HepG2 (cell line): ENCODE data around the gene ZNF451. TPM values are rescaled to one million over a fixed set of nuclear protein-coding genes. Genes with fewer than 3 reads are reported as not detected.

Experiments
- FOXC1 ChIP-seq: sonication (generic); formaldehyde crosslinking; IDR thresholded peaks from 2 replicates; pipeline ENCODE4 v1.8.0; 2022; ENCODE audit warnings: mild to moderate bottlenecking, missing genetic modification reagents, borderline replicate concordance
- HIVEP1 ChIP-seq: sonication (generic); formaldehyde crosslinking; IDR thresholded peaks from 2 replicates; pipeline ENCODE4 v1.4.0; 2020; ENCODE audit warnings: mild to moderate bottlenecking, missing genetic modification reagents
- MEF2D ChIP-seq: sonication (generic); formaldehyde crosslinking; IDR thresholded peaks from 2 replicates; pipeline ENCODE4 v1.5.1; 2020; ENCODE audit warnings: mild to moderate bottlenecking, missing genetic modification reagents
- NFKBIZ ChIP-seq: IDR thresholded peaks from 2 replicates; pipeline ENCODE4 v1.6.1; 2018; ENCODE audit warnings: missing genetic modification reagents, missing compliant biosample characterization
- SOX13 ChIP-seq, 3 experiments: fragments of 450-650 bp in 1 of 3; sonication (generic) in 1 of 3; formaldehyde crosslinking in 1 of 3; IDR thresholded peaks in 2 of 3; conservative IDR thresholded peaks in 1 of 3; 2 replicates each; pipeline versions ENCODE4 v1.5.0 to v1.6.1; 2016 to 2020; ENCODE audit warnings: antibody characterized with exemption in 1 of 3, mild to moderate bottlenecking in 1 of 3, missing compliant biosample characterization in 1 of 3, missing genetic modification reagents in 1 of 3, moderate library complexity in 1 of 3
- ZFP62 ChIP-seq: sonication (generic); formaldehyde crosslinking; IDR thresholded peaks from 2 replicates; pipeline ENCODE4 v1.4.0; 2020; ENCODE audit warnings: missing genetic modification reagents
- ZNF24 ChIP-seq: fragments of 450-650 bp; IDR thresholded peaks from 2 replicates; pipeline ENCODE4 v1.6.1; 2017; ENCODE audit warnings: antibody characterized with exemption, mild to moderate bottlenecking
- ZNF292 ChIP-seq: sonication (generic); formaldehyde crosslinking; IDR thresholded peaks from 2 replicates; pipeline ENCODE4 v1.8.1; 2022; ENCODE audit warnings: mild to moderate bottlenecking, low read depth, missing genetic modification reagents, borderline replicate concordance
- ZNF558 ChIP-seq: sonication (generic); formaldehyde crosslinking; IDR thresholded peaks from 2 replicates; pipeline ENCODE4 v1.9.0; 2022; ENCODE audit warnings: mild to moderate bottlenecking, missing genetic modification reagents, borderline replicate concordance
- ZNF709 ChIP-seq: sonication (generic); formaldehyde crosslinking; IDR thresholded peaks from 2 replicates; pipeline ENCODE4 v1.5.0; 2020; ENCODE audit warnings: mild to moderate bottlenecking, missing genetic modification reagents
- ZNF75D ChIP-seq: sonication (generic); formaldehyde crosslinking; IDR thresholded peaks from 2 replicates; pipeline ENCODE4 v1.8.1; 2023; ENCODE audit warnings: missing genetic modification reagents, mild to moderate bottlenecking, borderline replicate concordance
- ZNF777 ChIP-seq: sonication (generic); formaldehyde crosslinking; IDR thresholded peaks from 2 replicates; pipeline ENCODE4 v1.4.0; 2020; ENCODE audit warnings: missing genetic modification reagents
- ZNF878 ChIP-seq: sonication (generic); formaldehyde crosslinking; IDR thresholded peaks from 2 replicates; pipeline ENCODE4 v1.8.1; 2023; ENCODE audit warnings: mild to moderate bottlenecking, missing genetic modification reagents, moderate library complexity
- polyA plus RNA-seq, 8 experiments: library from polyadenylated mRNA; depleted of rRNA in 3 of 8; stranded (reverse) in 7 of 8; unstranded in 1 of 8; fragments of >200 nt; fragmentation: Illumina TruSeq in 4 of 8; extraction: Trizol in 4 of 8; gene quantifications; 2 replicates each; pipeline versions ENCODE4 v1.2.1 to v1.2.3, GENCODE V29; 2011 to 2016; ENCODE audit warnings: low read depth in 4 of 8, missing spikeins in 1 of 8, mixed read lengths in 1 of 8; ENCODE audit not compliant: insufficient read depth in 1 of 8
- total RNA-seq, 5 experiments: library from RNA; depleted of rRNA; stranded (reverse); fragments of >200 nt; fragmentation: Illumina TruSeq; extraction: Trizol; gene quantifications; 2 replicates each; pipeline ENCODE4 v1.2.3, GENCODE V29; 2016; ENCODE audit warnings: low read depth in 1 of 5
- TF ChIP-seq, protein P1 (sequence below): fragments of 450-650 bp; IDR thresholded peaks from 2 replicates; pipeline ENCODE4 v1.6.1; 2017; ENCODE audit warnings: mild to moderate bottlenecking
- TF ChIP-seq, protein P2 (sequence below): sonication (generic); formaldehyde crosslinking; IDR thresholded peaks from 2 replicates; pipeline ENCODE4 v1.5.1; 2020; ENCODE audit warnings: missing genetic modification reagents, mild to moderate bottlenecking, borderline replicate concordance

Gene ZNF451
- total and polyA plus RNA-seq, 2 of the 13 experiments (the other 11 are each of a cell fraction or from before 2014, with no cell fraction given) = 32.1 to 65.7 TPM

DNA sequence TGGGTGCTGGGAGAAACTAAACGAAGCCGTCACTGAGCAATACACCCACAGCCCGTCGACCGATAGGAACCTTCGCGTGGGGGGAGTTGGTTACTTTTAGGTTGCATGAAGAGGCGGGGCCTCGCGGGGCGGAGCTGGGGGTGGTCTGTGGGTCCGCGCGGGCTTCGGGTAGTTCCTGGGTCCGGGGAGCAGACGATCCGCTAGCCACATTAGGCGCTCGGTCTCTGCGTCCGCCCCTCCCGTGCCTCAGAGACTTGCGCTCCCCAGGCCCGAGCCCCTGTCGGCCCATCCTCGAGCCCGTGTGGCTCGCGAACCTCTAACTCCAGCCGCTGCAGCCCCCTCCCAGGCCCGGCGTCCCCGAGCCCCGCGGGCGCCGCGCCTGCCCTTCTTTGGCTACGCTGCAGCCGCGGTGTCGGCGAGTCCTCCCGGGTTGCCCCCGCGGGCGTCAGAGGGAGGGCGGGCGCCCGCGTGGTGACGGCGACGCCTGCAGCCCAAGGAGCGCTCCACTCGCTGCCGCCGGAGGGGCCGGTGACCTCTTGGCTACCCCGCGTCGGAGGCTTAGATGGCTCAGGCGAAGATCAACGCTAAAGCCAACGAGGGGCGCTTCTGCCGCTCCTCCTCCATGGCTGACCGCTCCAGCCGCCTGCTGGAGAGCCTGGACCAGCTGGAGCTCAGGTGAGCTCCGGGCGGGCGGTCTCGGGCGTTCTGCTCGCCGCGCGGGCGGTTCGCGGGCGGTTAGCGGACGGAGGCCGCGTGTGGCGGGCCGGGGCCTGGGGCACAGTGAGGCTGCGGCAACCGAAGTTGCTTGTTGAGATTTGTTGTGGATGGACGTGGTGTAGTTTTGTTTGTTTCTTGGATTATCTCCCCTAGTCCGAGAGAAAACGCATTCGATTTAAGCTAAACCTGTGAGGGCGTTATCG, 82.4 kb downstream of the ZNF451 start, which contains the start of gene BAG2 (continued):
- TF ChIP-seq, protein P1, sequence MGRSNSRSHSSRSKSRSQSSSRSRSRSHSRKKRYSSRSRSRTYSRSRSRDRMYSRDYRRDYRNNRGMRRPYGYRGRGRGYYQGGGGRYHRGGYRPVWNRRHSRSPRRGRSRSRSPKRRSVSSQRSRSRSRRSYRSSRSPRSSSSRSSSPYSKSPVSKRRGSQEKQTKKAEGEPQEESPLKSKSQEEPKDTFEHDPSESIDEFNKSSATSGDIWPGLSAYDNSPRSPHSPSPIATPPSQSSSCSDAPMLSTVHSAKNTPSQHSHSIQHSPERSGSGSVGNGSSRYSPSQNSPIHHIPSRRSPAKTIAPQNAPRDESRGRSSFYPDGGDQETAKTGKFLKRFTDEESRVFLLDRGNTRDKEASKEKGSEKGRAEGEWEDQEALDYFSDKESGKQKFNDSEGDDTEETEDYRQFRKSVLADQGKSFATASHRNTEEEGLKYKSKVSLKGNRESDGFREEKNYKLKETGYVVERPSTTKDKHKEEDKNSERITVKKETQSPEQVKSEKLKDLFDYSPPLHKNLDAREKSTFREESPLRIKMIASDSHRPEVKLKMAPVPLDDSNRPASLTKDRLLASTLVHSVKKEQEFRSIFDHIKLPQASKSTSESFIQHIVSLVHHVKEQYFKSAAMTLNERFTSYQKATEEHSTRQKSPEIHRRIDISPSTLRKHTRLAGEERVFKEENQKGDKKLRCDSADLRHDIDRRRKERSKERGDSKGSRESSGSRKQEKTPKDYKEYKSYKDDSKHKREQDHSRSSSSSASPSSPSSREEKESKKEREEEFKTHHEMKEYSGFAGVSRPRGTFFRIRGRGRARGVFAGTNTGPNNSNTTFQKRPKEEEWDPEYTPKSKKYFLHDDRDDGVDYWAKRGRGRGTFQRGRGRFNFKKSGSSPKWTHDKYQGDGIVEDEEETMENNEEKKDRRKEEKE = no peak
- TF ChIP-seq SOX13 (IDR thresholded peaks at IDR 0.05) (peak; percentile 10; the same call in 1 of the 2 replicates), SOX13 (CRISPR knock-in tag; conservative IDR thresholded peaks at IDR 0.05 in 1 of 2, IDR thresholded peaks at IDR 0.05 in 1 of 2) (peak in 1 of 2 experiments; percentile 46; a peak in 2 of 4 replicates), ZNF878 (CRISPR knock-in tag) (peak; percentile 70), ZFP62 (CRISPR knock-in tag) (0 out of 2 replicates have a peak, but pooled peaks have one; percentile 76), ZNF558 (peak; percentile 79; the same call in 1 of the 2 replicates), FOXC1 (CRISPR knock-in tag) (no peak; the same call in none of the 2 replicates), NFKBIZ (CRISPR knock-in tag) (no peak; the same call in 1 of the 2 replicates), ZNF709 (peak; percentile 95), ZNF75D (CRISPR knock-in tag) (no peak), ZNF777 (CRISPR knock-in tag) (peak; percentile 89), HIVEP1 (CRISPR knock-in tag) (peak; percentile 77), ZNF24 (no peak), ZNF292 (CRISPR knock-in tag) (peak; percentile 47; the same call in 1 of the 2 replicates), MEF2D (CRISPR knock-in tag) (peak; percentile 46; the same call in 1 of the 2 replicates)
- TF ChIP-seq, protein P2, sequence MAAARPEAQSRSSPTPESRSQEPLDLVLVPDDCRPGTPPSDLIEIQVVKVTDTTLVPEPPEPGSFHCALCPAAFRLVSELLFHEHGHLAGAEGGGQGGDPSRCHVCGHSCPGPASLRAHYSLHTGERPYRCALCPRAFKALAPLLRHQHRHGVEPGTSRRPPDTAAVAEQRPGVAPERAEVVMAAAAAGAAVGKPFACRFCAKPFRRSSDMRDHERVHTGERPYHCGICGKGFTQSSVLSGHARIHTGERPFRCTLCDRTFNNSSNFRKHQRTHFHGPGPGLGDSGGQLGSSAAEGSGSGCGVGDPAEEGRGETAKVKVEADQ (CRISPR knock-in tag) = peak; percentile 92
- TF ChIP-seq, all 625 proteins: peak for 401
